Measurements from ENCODE around the gene SMIM21. TPM values are rescaled to one million over a fixed set of nuclear protein-coding genes. Genes with fewer than 3 reads are reported as not detected.

SMIM21 gene
- total RNA-seq, 2 experiments from 2014 or later: not detected

GRCh38 chr18:75418293-75419005 lies 9.1 kb downstream of the SMIM21 start:
- H3K36me3 ChIP-seq (ENCODE audit: insufficient read depth, low read length): no peaks in the 10 kb centered on the region
- intact Hi-C loops (cut with DNase I, micrococcal nuclease): no loop called here
- no peak for ATAC-seq (ENCODE audit: poor library complexity)
- DNase-seq: no peak
- POLR2A ChIA-PET: no interaction called here
- H3K9me3 ChIP-seq (ENCODE audit: control insufficient read depth in 1 of 2, insufficient read depth in 1 of 2, low read length in 2 of 2): peaks cover 0 to 4% of the 10 kb centered on the region in 2 experiments
- Mint-ChIP-seq H3K4me1 (ENCODE audit: low read depth) (no peaks in the 10 kb centered on the region), H3K27me3 (peaks cover 11% of the 10 kb centered on the region), H3K9me3 (peaks cover 5% of the 10 kb centered on the region), H3K4me3 (no peak overlapping the region), H3K27ac (no peak overlapping the region), H3K36me3 (ENCODE audit: low read depth) (no peaks in the 10 kb centered on the region)
- peaks cover 0 to 3% of the 10 kb centered on the region in 2 experiments for H3K27me3 ChIP-seq (ENCODE audit: control insufficient read depth in 1 of 2, insufficient read depth in 2 of 2, low read length in 2 of 2)
- H3K4me3 ChIP-seq (ENCODE audit: low read length): no peak overlapping the region
- no peak overlapping the region for H3K27ac ChIP-seq (ENCODE audit: low read depth in 1 of 2, low read length in 2 of 2)
- H3K4me1 ChIP-seq (ENCODE audit: insufficient read depth, low read length): no peaks in the 10 kb centered on the region
- CTCF ChIA-PET: no interaction called here
- TF ChIP-seq CTCF (IDR thresholded peaks at IDR 0.05): no peak

- Histone ChIP-seq H3K27me3 (ENCODE audit: control insufficient read depth in 1 of 2, insufficient read depth in 2 of 2, low read length in 2 of 2) (no peaks in the 10 kb centered on the region), H3K36me3 (ENCODE audit: insufficient read depth, low read length) (no peaks in the 10 kb centered on the region), H3K4me3 (ENCODE audit: low read length) (no peak overlapping the region), H3K4me1 (ENCODE audit: insufficient read depth, low read length) (no peaks in the 10 kb centered on the region), H3K27ac (ENCODE audit: low read depth in 1 of 2, low read length in 2 of 2) (no peak overlapping the region), H3K9me3 (ENCODE audit: control insufficient read depth in 1 of 2, insufficient read depth in 1 of 2, low read length in 2 of 2) (no peaks in the 10 kb centered on the region)
- intact Hi-C loops (cut with DNase I, micrococcal nuclease): no loop called here
- Mint-ChIP-seq H3K27ac (no peak overlapping the region), H3K27me3 (peaks cover 4% of the 10 kb centered on the region), H3K4me1 (ENCODE audit: low read depth) (peaks cover 12% of the 10 kb centered on the region), H3K9me3 (no peaks in the 10 kb centered on the region), H3K36me3 (ENCODE audit: low read depth) (no peaks in the 10 kb centered on the region), H3K4me3 (no peak overlapping the region)
- CTCF ChIA-PET: interaction anchor here (1.7 kb wide), 1 partner anchor 22 kb away, joined by 4 read pairs; no protein-coding TSS in a partner anchor
- peak in 1 of 14 experiments; percentile 4 for DNase-seq
- POLR2A ChIA-PET: interaction anchor here (0.6 kb wide), 1 partner anchor 1890 kb away, joined by 3 read pairs; no protein-coding TSS in a partner anchor
- no peak for TF ChIP-seq CTCF (IDR thresholded peaks at IDR 0.05)
- no peak for ATAC-seq (ENCODE audit: poor library complexity)
Observed at GRCh38 chr18:75410611-75411010, 16.9 kb downstream of the SMIM21 start.

- POLR2A ChIA-PET: no interaction called here
Observed at GRCh38 chr18:75409806-75410205, 17.7 kb downstream of the SMIM21 start.

More at GRCh38 chr18:75409806-75410205, 17.7 kb downstream of the SMIM21 start:
- H3K9me3 Mint-ChIP-seq: no peaks in the 10 kb centered on the region
- Histone ChIP-seq H3K27me3 (ENCODE audit: control insufficient read depth in 1 of 2, insufficient read depth in 2 of 2, low read length in 2 of 2) (no peaks in the 10 kb centered on the region), H3K9me3 (ENCODE audit: control insufficient read depth in 1 of 2, insufficient read depth in 1 of 2, low read length in 2 of 2) (no peaks in the 10 kb centered on the region), H3K4me1 (ENCODE audit: insufficient read depth, low read length) (no peaks in the 10 kb centered on the region), H3K4me3 (ENCODE audit: low read length) (no peak overlapping the region), H3K36me3 (ENCODE audit: insufficient read depth, low read length) (no peaks in the 10 kb centered on the region), H3K27ac (ENCODE audit: low read depth in 1 of 2, low read length in 2 of 2) (no peak overlapping the region)
- H3K4me3 Mint-ChIP-seq: no peak overlapping the region
- H3K27me3 Mint-ChIP-seq: peaks cover 7% of the 10 kb centered on the region
- no peaks in the 10 kb centered on the region for H3K36me3 Mint-ChIP-seq (ENCODE audit: low read depth)
- ATAC-seq (ENCODE audit: poor library complexity): no peak
- no peak for TF ChIP-seq CTCF (IDR thresholded peaks at IDR 0.05)
- intact Hi-C loops (cut with DNase I, micrococcal nuclease): no loop called here
- H3K27ac Mint-ChIP-seq: no peak overlapping the region
- CTCF ChIA-PET: interaction anchor here (1.7 kb wide), 1 partner anchor 21 kb away, joined by 4 read pairs; no protein-coding TSS in a partner anchor
- H3K4me1 Mint-ChIP-seq (ENCODE audit: low read depth): peaks cover 12% of the 10 kb centered on the region
- DNase-seq: no peak

Data from CD4-positive, alpha-beta T cell (primary cell).